ENCODE results near the gene EFCC1. TPM values are rescaled to one million over a fixed set of nuclear protein-coding genes. Genes with fewer than 3 reads are reported as not detected.

EFCC1 gene, protein sequence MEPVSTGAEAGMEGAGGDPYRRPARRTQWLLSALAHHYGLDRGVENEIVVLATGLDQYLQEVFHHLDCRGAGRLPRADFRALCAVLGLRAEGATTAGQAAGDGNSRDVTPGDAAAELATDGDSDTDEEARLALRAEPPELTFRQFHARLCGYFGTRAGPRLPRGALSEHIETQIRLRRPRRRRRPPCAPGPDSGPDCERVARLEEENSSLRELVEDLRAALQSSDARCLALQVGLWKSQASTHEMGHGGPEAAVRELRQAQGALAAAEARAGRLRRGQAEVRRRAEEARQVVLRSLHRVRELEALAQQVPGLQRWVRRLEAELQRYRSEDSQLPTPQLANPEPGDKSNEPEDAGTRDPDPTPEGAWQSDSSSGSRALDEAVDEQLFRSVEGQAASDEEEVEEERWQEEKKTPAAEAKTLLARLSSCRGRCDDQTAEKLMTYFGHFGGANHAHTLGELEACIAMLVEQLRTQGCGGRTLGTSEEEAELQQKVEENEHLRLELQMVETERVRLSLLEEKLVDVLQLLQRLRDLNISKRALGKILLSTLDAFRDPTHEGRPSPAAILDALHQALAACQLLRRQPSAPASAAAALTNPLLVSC
- total RNA-seq (ENCODE audit: low replicate concordance) = not detected in 2 replicates

- TF ChIP-seq CTCF (IDR thresholded peaks at IDR 0.05; ENCODE audit: insufficient read depth, low read length) = no peak
- peak within 1 kb of the TSS; percentile 28 for H3K4me3 ChIP-seq (ENCODE audit: low read depth, low read length)
- DNase-seq (ENCODE audit: low read depth) = no peak
Observed at GRCh38 chr3:129001101-129001805, at the start of gene EFCC1. TSS of gene EFCC1 (plus strand) at chr3:129001304. CDS start at chr3:129001629, 325 bp downstream.

DNA sequence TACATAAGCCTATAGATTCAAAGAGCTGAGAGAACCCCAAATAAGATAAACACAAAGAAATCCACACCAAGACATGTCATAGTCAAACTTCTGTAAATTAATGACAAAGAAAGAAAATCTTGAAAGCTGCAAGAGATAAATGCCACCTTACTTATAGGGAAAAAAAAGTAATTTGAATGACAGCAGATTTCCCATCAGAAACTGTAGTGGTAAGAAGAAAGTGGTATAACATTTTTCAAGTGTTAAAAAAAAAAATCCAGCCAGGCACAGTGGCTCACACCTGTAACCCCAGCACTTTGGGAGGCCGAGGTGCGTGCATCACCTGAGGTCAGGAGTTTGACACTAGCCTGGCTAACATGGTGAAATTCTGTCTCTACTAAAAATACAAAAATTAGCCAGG lies 44.7 kb upstream of the EFCC1 start:
- TF ChIP-seq CTCF (IDR thresholded peaks at IDR 0.05; ENCODE audit: insufficient read depth, low read length) = no peak
- no peak overlapping the region for H3K4me3 ChIP-seq (ENCODE audit: low read depth, low read length)
- no peak for DNase-seq (ENCODE audit: low read depth)

DNA sequence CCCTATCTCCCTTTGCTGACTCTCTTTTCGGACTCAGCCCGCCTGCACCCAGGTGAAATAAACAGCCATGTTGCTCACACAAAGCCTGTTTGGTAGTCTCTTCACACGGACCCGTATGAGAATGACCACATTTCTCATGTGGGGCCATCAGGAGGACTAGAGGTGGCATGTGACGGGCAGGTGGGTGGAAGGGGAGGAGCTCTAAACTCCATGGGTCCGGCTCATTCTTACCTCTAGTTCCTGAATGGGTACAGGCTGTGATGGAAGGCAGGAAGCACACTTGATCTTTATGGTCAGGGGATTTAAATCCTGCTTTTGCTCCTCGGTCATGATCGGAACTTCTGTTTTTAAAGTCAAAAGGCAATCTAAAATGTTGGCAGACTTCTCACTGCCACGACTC lies 35.8 kb upstream of the EFCC1 start:
- DNase-seq (ENCODE audit: low read depth) = no peak
- H3K4me3 ChIP-seq (ENCODE audit: low read depth, low read length) = no peak overlapping the region
- TF ChIP-seq CTCF (IDR thresholded peaks at IDR 0.05; ENCODE audit: insufficient read depth, low read length) = no peak

- no peak for TF ChIP-seq CTCF (IDR thresholded peaks at IDR 0.05; ENCODE audit: insufficient read depth, low read length)
- H3K4me3 ChIP-seq (ENCODE audit: low read depth, low read length) = no peak overlapping the region
- no peak for DNase-seq (ENCODE audit: low read depth)
Observed at GRCh38 chr3:128965818-128966217, 35.3 kb upstream of the EFCC1 start.

DNA sequence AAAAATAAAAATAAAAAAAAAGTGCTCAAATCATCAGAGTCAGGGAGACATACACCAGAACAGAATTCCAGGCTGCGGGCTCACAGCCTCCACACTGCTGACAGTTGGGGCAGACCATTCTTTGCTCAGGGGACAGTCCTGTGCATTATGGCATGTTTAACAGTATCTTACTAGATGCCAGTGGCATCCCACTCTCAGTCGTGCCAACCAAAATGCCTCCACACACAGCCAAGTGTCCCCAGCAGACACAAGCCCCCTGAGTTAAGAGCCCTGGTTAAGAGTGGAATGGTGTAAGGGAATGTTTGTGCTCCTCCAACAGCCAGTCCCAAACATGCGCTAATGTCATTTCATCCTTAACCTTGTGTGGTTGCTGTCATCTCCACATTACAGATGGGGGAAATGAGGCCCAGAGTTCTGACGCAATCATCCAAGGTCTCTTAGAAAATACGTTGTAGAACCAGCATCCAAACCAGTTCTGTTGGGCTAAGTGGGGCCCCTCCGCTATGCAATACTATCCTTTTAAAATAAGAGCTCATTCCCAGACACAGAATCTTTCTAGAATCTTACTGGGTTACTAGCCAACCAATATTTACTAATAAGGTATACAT lies 33.3 kb upstream of the EFCC1 start:
- TF ChIP-seq CTCF (IDR thresholded peaks at IDR 0.05; ENCODE audit: insufficient read depth, low read length) = no peak
- no peak for DNase-seq (ENCODE audit: low read depth)
- no peak overlapping the region for H3K4me3 ChIP-seq (ENCODE audit: low read depth, low read length)

DNA sequence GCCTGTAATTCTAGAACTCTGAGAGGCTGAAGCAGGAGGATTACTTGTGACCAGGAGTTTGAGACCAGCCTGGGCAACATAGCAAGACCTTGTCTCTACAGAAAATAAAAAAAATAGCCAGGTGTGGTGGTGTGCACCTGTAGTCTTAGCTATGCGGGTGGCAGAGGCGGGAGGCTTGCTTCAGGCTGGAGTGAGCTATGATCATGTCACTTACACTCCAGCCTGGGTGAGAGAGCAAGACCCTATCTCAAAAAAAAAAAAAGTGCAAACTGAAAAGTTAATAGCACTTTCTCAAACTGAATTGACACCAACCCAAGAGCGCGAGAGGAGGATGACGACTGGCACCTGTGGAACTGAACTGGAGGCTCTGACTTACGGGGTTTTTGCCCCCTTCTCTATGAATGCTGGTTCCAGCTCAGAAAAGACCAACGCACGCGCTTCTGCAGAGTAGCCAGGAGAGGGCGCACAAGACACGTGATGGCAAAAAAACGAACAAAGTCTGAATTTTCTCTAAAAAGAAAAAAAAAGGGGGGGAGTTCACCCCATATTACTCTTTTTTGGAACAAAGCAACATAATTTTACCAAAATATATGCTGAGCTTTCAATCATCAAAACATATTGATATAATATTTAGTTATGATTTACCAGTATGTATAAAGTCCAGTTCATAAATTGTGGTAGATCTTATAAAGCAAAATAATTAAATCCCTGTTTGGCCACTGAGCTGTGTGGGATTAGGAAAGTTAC lies 30.9 kb upstream of the EFCC1 start:
- peak; percentile 65 for DNase-seq (ENCODE audit: low read depth)
- TF ChIP-seq CTCF (IDR thresholded peaks at IDR 0.05; ENCODE audit: insufficient read depth, low read length) = peak; percentile 90
- no peak overlapping the region for H3K4me3 ChIP-seq (ENCODE audit: low read depth, low read length)
